ENCODE measurements around the gene MKLN1. TPM values are rescaled to one million over a fixed set of nuclear protein-coding genes. Genes with fewer than 3 reads are reported as not detected.

The MKLN1 gene
- total RNA-seq, 1 experiment from 2014 or later = 48.5 TPM

DNA sequence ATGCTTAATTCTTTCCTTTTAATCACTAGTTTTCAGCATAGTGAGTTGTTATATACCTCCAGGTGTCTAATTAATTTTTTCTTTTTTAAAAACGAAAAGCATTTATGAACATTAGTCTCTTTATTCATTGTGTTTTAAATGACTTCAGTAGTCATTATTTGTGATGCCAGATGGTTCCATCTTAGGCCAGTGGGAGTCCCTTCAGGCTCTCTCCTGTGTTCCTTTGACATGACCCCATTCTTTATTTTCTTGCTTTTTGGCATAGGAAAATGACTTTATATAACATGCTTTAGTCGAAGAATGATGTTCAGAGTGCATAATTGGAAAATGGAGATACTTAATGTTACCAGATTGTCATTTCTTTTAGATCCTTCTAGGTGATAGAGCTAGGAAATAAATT is 24.4 kb downstream of the MKLN1 start:
- no peak overlapping the region for H2AFZ ChIP-seq (ENCODE audit: low read depth, low read length, poor library complexity, severe bottlenecking)
- H3K4me2 ChIP-seq (ENCODE audit: low read length) = no peak overlapping the region
- no peak overlapping the region for H3K4me3 ChIP-seq (replicated peaks in 1 of 2; ENCODE audit: low read depth in 1 of 2, low read length in 2 of 2)
- ChIA-PET RAD21 (ENCODE audit: low non-redundant PET in 1 of 2, low total read pairs in 2 of 2, uncharacterized antibody in 2 of 2, unreplicated experiment in 2 of 2) (no interaction called here), CTCF (interaction anchor here (1.4 kb wide), 1 partner anchor 70 kb away, joined by 3 read pairs; no protein-coding TSS in a partner anchor), POLR2A (no interaction called here)
- H3K27ac ChIP-seq (ENCODE audit: low read depth, low read length) = no peak overlapping the region
- H3K9me2 ChIP-seq (ENCODE audit: insufficient read depth) = no peaks in the 10 kb centered on the region
- intact Hi-C loops (cut with micrococcal nuclease) = no loop called here
- ATAC-seq = no peak
- TF ChIP-seq RAD21 (IDR thresholded peaks at IDR 0.05; ENCODE audit: low read depth) (no peak), POLR2A (IDR thresholded peaks at IDR 0.05; ENCODE audit: borderline replicate concordance, extremely low read depth, insufficient read depth, insufficient read length) (no peak), CEBPB (IDR thresholded peaks at IDR 0.05; ENCODE audit: low read depth) (no peak), MAX (IDR thresholded peaks at IDR 0.05) (no peak)
- no TSS peak for BruUV-seq (replicated peaks)
- peaks cover 100% of the 10 kb centered on the region for H3K79me2 ChIP-seq (ENCODE audit: insufficient read depth, low read length)
- no peaks in the 10 kb centered on the region for H3K4me1 ChIP-seq (ENCODE audit: control insufficient read depth in 1 of 2, insufficient read depth in 2 of 2, low read length in 2 of 2)
- peaks cover 27% of the 10 kb centered on the region; the same call in 1 of the 2 replicates for H4K20me1 ChIP-seq (ENCODE audit: insufficient read depth)
- H3K27me3 ChIP-seq (ENCODE audit: insufficient read depth, low read length) = no peaks in the 10 kb centered on the region
- no peaks in the 10 kb centered on the region for H3K36me3 ChIP-seq (ENCODE audit: control insufficient read depth in 1 of 2, insufficient read depth in 2 of 2, low read length in 2 of 2)
- H3K9me3 ChIP-seq (ENCODE audit: control insufficient read depth in 1 of 2, insufficient read depth in 1 of 2, low read depth in 1 of 2, low read length in 2 of 2) = no peaks in the 10 kb centered on the region
- no peak overlapping the region for H3K9ac ChIP-seq (ENCODE audit: low read length)
- no peak for DNase-seq (ENCODE audit: low read depth, low spot score)

DNA sequence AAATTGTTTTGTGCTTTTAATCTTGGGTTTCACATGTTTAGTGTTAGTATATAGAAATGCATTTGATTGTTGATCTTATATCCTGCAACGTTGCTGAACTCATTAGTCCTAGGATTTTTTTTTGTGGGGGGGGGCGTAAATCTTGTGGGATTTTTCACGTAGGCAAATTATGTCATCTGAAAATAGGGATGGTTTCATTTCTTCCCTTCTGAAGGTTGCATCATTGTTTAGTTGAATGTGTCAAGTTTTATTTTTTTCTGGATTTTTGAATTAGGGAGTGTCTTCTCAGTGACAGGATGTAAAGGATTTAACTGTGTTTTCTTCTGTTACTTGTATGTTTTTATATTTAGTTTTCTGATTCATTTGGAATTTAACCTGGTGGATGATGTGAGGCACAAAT is 26.7 kb downstream of the MKLN1 start:
- intact Hi-C loops (cut with micrococcal nuclease) = no loop called here
- Histone ChIP-seq H3K27ac (ENCODE audit: low read depth, low read length) (no peak overlapping the region), H3K4me3 (replicated peaks in 1 of 2; ENCODE audit: low read depth in 1 of 2, low read length in 2 of 2) (no peak overlapping the region), H4K20me1 (ENCODE audit: insufficient read depth) (peaks cover 25% of the 10 kb centered on the region; the same call in 1 of the 2 replicates), H3K9me3 (ENCODE audit: control insufficient read depth in 1 of 2, insufficient read depth in 1 of 2, low read depth in 1 of 2, low read length in 2 of 2) (no peaks in the 10 kb centered on the region), H3K4me1 (ENCODE audit: control insufficient read depth in 1 of 2, insufficient read depth in 2 of 2, low read length in 2 of 2) (no peaks in the 10 kb centered on the region), H3K79me2 (ENCODE audit: insufficient read depth, low read length) (peaks cover 100% of the 10 kb centered on the region), H3K9ac (ENCODE audit: low read length) (no peak overlapping the region), H3K4me2 (ENCODE audit: low read length) (no peak overlapping the region), H3K27me3 (ENCODE audit: insufficient read depth, low read length) (no peaks in the 10 kb centered on the region), H3K9me2 (ENCODE audit: insufficient read depth) (no peaks in the 10 kb centered on the region), H2AFZ (ENCODE audit: low read depth, low read length, poor library complexity, severe bottlenecking) (no peak overlapping the region), H3K36me3 (ENCODE audit: control insufficient read depth in 1 of 2, insufficient read depth in 2 of 2, low read length in 2 of 2) (no peaks in the 10 kb centered on the region)
- BruUV-seq (replicated peaks) = no TSS peak
- ChIA-PET POLR2A (no interaction called here), CTCF (no interaction called here), RAD21 (ENCODE audit: low non-redundant PET in 1 of 2, low total read pairs in 2 of 2, uncharacterized antibody in 2 of 2, unreplicated experiment in 2 of 2) (no interaction called here)
- DNase-seq (ENCODE audit: low read depth, low spot score) (no peak), ATAC-seq (no peak)
- TF ChIP-seq ELF1 (IDR thresholded peaks at IDR 0.05; ENCODE audit: borderline replicate concordance, low read depth) = no peak
- TF ChIP-seq EZH2 (IDR thresholded peaks at IDR 0.05) = no peak
- TF ChIP-seq CEBPB (IDR thresholded peaks at IDR 0.05; ENCODE audit: low read depth) = no peak
- TF ChIP-seq ZBTB33 (IDR thresholded peaks at IDR 0.05; ENCODE audit: extremely low read depth, insufficient replicate concordance, low read length) = no peak
- TF ChIP-seq MAX (IDR thresholded peaks at IDR 0.05) = no peak
- TF ChIP-seq SRF (IDR thresholded peaks at IDR 0.05; ENCODE audit: low read depth) = no peak
- no peak for TF ChIP-seq SP1 (IDR thresholded peaks at IDR 0.05; ENCODE audit: low read depth)
- TF ChIP-seq FOSL1 (IDR thresholded peaks at IDR 0.05; ENCODE audit: low read depth) = no peak
- TF ChIP-seq ZFX (IDR thresholded peaks at IDR 0.05) = no peak
- no peak for TF ChIP-seq YY1 (IDR thresholded peaks at IDR 0.05; ENCODE audit: extremely low read depth, insufficient replicate concordance, low read depth, low read length)
- no peak for TF ChIP-seq CBX3 (IDR thresholded peaks at IDR 0.05; ENCODE audit: low read depth)
- no peak for TF ChIP-seq EZH2phosphoT487 (IDR thresholded peaks at IDR 0.05; ENCODE audit: borderline replicate concordance)
- TF ChIP-seq, protein P1, sequence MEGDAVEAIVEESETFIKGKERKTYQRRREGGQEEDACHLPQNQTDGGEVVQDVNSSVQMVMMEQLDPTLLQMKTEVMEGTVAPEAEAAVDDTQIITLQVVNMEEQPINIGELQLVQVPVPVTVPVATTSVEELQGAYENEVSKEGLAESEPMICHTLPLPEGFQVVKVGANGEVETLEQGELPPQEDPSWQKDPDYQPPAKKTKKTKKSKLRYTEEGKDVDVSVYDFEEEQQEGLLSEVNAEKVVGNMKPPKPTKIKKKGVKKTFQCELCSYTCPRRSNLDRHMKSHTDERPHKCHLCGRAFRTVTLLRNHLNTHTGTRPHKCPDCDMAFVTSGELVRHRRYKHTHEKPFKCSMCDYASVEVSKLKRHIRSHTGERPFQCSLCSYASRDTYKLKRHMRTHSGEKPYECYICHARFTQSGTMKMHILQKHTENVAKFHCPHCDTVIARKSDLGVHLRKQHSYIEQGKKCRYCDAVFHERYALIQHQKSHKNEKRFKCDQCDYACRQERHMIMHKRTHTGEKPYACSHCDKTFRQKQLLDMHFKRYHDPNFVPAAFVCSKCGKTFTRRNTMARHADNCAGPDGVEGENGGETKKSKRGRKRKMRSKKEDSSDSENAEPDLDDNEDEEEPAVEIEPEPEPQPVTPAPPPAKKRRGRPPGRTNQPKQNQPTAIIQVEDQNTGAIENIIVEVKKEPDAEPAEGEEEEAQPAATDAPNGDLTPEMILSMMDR (IDR thresholded peaks at IDR 0.05 in 2 of 3, conservative IDR thresholded peaks at IDR 0.05 in 1 of 3; ENCODE audit: borderline replicate concordance in 1 of 3, insufficient read depth in 1 of 3, low read depth in 2 of 3, low read length in 2 of 3) = no peak
- TF ChIP-seq POLR2AphosphoS5 (IDR thresholded peaks at IDR 0.05; ENCODE audit: low read depth, low read length) = no peak
- no peak for TF ChIP-seq SIN3A (IDR thresholded peaks at IDR 0.05; ENCODE audit: low read depth)
- TF ChIP-seq TCF7L2 (IDR thresholded peaks at IDR 0.05; ENCODE audit: borderline replicate concordance, extremely low read depth, insufficient read depth, insufficient read length) = no peak

Measured in HCT116 (cell line).